Stimulated activated CD8-positive, alpha-beta memory T cell treated with anti-CD3 and anti-CD28 coated beads, Interleukin-15, amount 100 ng/mL, for 1 hour (primary cell): Measurements from ENCODE around the gene TAS2R40.

Experiments used
- DNase-seq: peaks from one replicate; pipeline ENCODE4 v3.0.0-alpha.2; 2020; ENCODE audit warnings: low read depth

TAS2R40 gene

GRCh38 chr7:143223784-143224183 is 1.9 kb downstream of the TAS2R40 start:
- DNase-seq = no peak

DNA sequence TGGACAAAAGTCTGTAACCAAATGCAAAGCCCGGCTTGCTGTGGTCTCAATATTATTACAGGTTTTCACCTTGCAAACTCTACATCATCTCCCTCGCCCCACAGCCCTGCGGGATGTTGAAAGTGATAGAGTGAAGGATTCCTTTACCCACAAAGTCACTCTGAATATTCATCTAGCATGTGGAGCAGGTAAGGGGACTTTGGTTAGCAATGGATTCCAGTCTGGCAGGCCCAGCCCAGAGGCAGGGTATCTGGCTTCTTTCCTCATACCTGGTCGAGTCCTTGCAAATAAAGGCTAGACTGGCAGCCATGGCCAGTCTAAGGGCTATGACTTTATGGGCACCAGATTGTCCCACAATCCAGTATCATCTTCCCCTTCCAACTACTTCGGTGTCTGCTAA is 3.2 kb downstream of the TAS2R40 start:
- no peak for DNase-seq

DNA sequence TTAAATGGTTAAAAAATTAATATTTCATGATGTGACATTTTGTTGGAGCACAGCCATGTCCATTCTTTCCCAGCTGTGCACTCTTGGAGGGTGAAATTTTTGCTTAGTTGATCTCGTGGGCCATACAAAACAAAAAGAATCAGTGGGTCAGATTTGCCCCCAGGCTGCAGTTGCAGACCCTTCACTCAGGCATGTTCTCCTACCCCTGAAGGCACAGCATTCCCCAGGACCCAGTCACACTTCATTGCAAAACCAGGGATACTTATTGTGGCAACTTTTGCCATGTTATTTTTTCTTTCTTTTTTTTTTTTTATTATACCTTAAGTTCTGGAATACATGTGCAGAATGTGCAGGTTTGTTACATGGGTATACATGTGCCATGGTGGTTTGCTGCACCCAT is 6.0 kb downstream of the TAS2R40 start:
- DNase-seq = no peak

DNA sequence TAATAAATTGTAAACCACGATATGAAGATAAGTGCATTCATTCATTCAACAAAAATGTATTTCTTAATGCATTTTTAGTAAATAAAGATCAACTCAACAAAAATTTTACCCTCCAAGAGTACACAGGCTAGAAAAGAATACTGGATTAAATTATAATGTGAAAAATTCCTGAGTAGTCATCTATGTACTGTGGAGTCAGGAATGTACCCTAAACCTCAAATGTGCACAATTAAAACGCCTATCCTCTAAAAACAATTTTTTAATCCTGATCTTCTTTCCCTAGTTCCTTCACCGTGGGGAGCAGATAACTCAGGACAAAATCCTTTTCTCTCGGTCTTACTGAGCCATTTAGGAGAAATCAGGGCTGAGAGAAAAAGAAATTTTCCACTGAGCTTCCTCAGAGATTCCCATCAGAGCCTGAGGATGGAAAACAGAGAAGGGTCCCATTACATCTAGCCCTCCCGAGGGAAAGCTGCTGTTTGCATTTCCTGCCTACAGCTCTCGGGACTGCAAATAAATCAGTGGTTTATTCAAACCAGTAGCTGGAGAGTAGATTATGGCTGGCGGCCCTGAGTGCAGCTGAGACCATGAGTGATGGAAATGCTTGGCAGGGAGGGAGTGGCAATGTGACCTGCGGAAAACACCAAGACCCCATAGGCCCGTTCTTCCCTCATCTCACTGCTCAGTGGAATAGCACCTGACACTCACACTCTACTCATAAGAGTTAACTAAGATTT is 7.4 kb downstream of the TAS2R40 start:
- DNase-seq = no peak

DNA sequence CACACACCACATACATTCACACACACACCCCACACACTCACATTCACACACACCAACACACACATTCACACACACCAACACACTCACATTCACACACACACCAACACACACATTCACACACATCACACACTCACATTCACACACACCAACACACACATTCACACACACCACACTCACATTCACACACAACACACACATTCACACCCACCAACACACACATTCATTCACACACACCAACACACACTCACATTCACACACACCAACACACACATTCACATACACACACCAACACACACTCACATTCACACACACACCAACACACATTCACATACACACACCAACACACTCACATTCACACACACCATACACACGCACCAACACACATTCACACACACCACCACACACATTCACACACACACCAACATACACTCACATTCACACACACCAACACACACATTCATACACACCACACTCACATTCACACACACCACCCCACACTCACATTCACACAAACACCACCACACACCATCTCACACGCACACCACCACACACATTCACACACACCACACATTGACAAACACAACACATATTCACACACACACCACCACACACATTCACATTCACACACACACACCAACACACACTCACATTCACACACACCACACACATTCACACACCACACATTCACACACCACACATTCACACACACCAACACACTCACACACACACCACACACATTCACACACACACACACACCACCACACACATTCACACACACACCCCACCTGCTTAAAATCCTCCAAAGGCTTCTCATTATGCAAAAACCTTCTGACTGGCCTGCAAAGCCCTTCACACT is 9.0 kb downstream of the TAS2R40 start:
- DNase-seq = no peak

- no peak for DNase-seq
Observed at GRCh38 chr7:143233816-143234532, 12.1 kb downstream of the TAS2R40 start.

- no peak for DNase-seq
Observed at GRCh38 chr7:143234533-143234875, 12.7 kb downstream of the TAS2R40 start.

DNA sequence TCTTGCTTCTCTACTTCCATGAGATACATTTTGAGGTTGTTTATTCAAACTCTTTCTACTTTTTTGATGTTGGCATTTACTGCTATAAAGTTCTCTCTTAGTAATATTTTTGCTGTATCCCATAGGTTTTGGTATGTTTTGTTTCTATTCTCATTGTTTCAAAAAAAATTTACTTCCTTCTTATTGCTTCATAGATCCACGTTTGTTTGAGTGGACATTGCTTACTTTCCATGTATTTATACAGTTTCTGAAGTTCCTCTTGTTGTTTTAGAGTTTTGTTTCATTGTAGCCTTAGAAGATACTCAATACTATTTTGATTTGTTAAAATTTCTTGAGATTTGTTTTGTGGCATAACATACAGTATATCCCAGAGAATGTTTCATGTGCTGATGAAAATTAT is 13.7 kb downstream of the TAS2R40 start:
- DNase-seq = no peak

DNA sequence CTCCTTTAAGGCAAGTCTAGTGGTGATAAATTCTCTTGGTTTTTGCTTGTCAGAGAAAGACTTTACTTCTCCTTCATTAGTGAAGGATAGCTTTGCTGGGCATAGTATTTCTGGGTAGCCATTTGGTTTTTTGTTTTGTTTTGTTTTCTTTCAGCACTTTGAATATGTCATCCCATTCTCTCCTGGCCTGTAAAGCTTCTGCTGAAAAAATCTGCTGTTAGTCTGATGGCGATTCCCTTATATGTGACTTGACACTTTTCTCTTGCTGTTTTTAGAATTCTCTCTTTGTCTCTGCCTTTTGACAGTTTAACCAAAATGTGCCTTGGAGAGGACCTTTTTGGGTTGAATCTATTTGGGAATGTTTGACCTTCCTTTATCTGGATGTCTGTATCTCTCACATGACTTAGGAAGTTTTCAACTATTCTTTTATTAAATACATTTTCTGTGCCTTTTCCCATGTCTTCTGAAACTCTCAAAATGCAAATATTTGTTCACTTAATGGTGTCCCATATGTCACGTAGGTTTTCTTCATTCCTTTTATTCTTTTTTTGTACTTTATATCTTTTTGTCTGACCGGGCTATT is 14.7 kb downstream of the TAS2R40 start:
- DNase-seq = no peak

GRCh38 chr7:143237366-143237765 is 15.5 kb downstream of the TAS2R40 start:
- DNase-seq = no peak

DNA sequence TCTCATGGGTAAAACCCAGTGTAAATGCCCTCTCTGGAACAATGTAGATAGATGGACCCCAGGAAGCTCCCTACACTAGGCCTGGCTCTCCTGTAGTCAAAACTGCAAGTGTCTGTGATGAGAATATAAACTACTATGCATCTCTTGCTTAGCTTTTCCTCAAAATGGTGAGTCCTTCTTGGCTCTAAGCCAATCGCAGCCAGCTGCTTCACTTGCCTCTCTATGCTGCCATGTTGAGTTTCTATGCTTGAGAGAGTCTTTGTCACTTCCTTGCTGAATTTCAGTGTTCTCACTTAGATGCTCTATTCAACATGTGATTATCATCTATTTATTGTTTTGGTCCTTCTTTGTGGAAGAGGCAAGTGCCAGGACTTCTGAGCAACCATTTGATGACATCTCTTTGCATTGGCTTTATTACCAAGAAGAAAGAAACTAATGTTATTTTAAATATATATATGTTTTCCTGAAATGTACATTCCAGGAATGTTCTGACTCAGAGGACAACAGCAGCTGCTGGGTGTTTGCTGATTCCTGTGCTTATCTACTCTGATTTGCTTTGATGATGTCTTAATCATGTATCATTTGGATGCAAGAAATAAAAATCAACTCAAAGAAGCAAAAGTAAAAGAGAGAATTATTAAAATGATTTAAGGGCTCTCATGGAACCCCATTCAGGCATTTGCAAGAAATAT is 16.6 kb downstream of the TAS2R40 start:
- DNase-seq = no peak

DNA sequence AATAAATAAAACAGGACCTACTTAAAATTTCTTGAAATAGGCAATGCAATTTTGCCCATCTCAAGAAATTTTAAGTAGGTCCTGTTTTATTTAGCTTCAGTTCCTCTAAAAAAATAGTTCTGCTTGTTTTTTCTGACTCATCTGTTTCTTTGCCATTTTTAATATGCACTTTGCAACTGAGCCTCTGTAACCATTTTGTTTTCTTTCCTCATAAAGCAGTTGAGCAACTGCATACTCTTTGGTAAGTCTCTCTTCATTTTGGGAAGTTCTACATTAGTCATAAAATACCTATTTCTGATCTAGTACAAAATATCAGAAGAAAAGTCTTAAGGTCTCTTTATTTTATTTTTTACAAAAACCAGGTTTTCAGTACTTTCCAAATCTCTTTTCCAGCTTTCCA is 18.0 kb downstream of the TAS2R40 start:
- no peak for DNase-seq

DNA sequence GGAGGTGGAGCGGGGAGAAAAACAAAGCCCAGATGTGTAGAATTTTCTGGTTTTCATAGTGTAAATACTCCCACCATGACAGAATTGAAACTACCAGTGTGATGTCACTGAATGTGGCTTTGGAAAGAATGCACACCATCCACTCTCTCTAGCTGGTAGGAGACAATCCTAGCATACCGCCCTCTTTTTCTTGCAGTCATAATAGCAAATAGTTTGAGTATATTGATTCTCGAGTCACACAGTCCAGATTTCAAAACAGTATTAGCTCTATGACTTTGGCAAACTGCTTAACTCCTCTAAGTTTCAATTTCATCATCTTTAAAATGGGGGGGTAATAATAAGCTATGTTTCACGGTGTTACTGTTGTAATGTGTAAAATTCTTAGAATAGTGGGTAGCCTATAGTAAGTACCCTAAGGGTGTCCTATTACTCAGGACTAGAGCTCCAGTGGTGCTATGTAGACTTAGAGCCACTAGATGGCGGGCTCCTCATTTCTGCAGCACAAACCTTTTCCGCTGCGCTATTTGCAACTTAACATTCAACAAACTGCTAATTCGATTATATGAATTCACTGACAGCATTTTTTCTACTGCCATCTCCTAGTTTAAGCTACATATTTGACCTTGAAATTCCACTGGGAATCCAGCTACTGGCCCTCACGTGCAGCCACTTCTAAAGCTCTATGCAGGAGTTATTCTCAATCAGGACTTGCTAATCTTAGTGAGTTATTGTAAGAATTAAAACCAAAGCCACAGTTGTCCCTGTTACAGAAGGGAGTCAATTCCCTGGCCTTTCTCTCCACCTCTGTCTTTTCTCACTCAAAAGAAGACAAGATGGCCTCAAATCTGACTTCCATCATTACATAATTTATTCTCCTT is 18.7 kb downstream of the TAS2R40 start:
- peak; percentile 51 for DNase-seq

DNA sequence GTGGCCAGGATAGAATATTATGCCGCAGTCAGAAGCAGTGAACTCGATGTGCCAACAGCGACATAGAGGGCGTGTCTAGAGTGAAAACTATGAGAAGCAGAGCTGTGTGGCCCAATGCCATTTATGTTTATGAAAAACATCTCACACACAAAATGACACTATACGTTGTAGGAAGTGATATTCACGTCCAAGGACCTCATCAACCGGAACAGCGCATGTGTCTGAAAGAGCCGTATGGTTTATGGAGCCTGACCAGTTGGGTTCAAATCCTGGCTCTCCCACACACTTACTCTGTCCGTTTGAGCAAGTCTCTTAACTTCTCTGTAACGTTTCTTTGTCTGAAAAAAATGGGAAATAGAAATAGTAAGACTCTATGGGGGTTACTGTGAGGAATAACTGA is 20.5 kb downstream of the TAS2R40 start:
- DNase-seq = no peak

GRCh38 chr7:143243111-143243510 is 21.3 kb downstream of the TAS2R40 start:
- DNase-seq = no peak

DNA sequence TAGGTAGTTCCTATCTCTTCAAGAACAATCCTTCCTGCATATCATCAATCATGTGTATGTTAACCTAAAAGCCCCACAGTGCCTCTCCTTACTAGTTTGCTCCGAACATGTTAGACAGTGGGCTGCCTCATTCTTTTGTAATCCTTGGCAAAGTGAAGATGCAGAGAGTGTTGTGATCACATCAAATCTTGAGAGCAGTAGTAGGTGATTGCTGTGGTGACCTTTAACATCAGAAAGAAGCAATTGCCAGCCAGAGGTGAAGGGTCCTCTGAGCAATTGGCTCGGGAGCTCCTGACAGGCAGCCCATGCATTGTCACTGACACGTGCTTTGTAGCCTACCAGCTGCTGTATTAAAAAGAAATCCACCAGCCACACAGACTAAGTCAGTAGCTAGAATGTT is 21.8 kb downstream of the TAS2R40 start:
- no peak for DNase-seq

GRCh38 chr7:143244321-143244720 is 22.5 kb downstream of the TAS2R40 start:
- no peak for DNase-seq

- no peak for DNase-seq
Observed at GRCh38 chr7:143245123-143245522, 23.3 kb downstream of the TAS2R40 start.

DNA sequence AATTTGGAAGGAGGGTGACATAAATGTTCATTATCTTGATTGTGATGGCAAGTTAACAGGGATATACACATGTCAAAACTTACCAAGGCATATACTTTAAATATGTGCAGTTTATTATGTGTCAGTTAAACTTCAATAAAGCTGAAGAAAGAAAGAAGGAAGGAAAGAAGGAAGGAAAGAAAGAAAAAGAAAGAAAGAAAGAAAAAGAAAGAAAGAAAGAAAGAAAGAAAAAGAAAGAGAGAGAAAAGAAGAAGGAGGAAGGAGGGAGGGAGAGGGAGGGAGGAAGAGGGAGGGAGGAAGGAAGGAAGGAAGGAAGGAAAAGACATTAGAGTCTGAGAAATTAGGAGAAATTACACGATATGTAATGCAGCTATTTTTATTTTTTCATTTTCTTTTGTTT is 25.5 kb downstream of the TAS2R40 start:
- DNase-seq = no peak

DNA sequence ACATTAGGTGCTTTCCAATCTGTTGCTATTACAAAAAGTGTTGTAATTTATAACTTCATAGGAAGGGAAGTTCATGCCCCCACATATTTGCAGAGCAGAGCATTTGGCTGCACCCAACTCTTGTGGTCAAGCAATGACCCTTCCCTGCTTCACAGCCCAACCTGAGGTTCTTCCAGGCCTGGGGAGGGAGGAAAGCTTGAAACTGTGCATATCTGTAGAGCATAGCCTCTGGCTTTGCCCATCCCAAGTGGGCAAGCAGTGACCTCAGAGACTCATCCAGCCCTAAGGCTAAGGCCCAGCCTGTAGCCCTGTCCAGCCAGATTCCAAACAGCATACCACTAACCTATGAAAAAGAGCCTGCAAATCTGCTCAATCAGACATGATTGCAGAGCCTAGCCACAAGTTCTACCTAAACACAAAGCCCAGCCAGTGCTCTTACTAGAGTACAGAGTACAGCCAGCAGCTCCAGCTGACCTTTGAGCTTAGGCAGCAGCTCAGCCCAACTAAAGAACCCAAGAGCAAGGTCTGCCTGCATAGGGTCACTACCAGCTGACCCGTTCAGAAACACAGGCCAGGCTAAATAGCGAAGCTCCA is 27.0 kb downstream of the TAS2R40 start:
- no peak for DNase-seq

DNA sequence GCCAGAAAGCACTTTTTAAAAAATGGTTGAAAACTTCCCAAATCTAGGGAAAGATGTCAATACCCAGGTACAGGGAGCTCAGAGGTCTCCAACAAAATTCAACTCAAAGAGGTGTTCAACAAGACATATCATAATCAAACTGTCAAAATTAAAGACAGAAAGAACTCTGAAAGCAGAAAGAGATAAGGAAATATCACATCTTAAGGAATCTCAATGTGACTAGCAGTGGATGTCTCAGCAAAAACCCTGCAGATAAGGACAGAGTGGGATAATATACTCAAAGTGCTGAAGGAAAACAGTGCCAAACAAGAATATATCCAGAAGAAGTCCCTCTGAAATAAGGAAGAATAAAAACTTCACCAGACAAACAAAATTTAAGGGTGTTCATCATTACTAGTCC is 28.4 kb downstream of the TAS2R40 start:
- no peak for DNase-seq
